Keratinocyte (primary cell): ENCODE measurements around the gene NHERF2. TPM values are rescaled to one million over a fixed set of nuclear protein-coding genes. Genes with fewer than 3 reads are reported as not detected.
A peak's percentile ranks its signal among the peaks of the same experiment; 100 is the strongest.

ENCODE experiments used
- DNase-seq: peaks from one replicate; pipeline ENCODE4 v3.0.0-alpha.2; 2011; ENCODE audit warnings: low read depth, missing footprints, low spot score
- FAIRE-seq: peaks from 2 replicates; lab custom pipeline; 2011; peaks lifted over from hg19 to GRCh38; lab: Jason Lieb, UNC
- H2AFZ ChIP-seq: 2 replicates; pipeline ENCODE4 v1.6.0; 2012; ENCODE audit warnings: low read length, control low read depth, inconsistent platforms; ENCODE audit not compliant: control insufficient read depth
- H3K27ac ChIP-seq: 2 replicates; pipeline ENCODE4 v1.5.1; 2011; ENCODE audit warnings: low read length; ENCODE audit not compliant: control insufficient read depth, insufficient read depth
- H3K27me3 ChIP-seq: 3 replicates; pipeline ENCODE4 v1.6.0; 2011; ENCODE audit warnings: low read length; ENCODE audit not compliant: control insufficient read depth, insufficient read depth; ENCODE audit errors: extremely low read depth
- H3K36me3 ChIP-seq, 2 experiments: 2 replicates in 1 of 2; 3 replicates in 1 of 2; pipeline ENCODE4 v1.5.1; 2011; ENCODE audit warnings: low read length in 2 of 2, mild to moderate bottlenecking in 1 of 2; ENCODE audit not compliant: control insufficient read depth in 2 of 2, insufficient read depth in 2 of 2; ENCODE audit errors: extremely low read depth in 1 of 2
- H3K4me1 ChIP-seq: 3 replicates; pipeline ENCODE4 v1.5.1; 2011; ENCODE audit warnings: low read length; ENCODE audit not compliant: control insufficient read depth, insufficient read depth; ENCODE audit errors: extremely low read depth
- H3K4me2 ChIP-seq: 3 replicates; pipeline ENCODE4 v1.6.0; 2011; ENCODE audit warnings: low read depth, low read length; ENCODE audit not compliant: control insufficient read depth, insufficient read depth; ENCODE audit errors: extremely low read depth
- H3K4me3 ChIP-seq, 3 experiments: fragments of 200-600 bp in 1 of 3; sonication (generic) in 1 of 3; 2 replicates in 2 of 3; 3 replicates in 1 of 3; pipeline ENCODE4 v1.5.1; 2011 to 2016; ENCODE audit warnings: low read length in 3 of 3, mild to moderate bottlenecking in 3 of 3, control low read depth in 2 of 3, inconsistent platforms in 1 of 3, low read depth in 1 of 3, mixed read lengths in 1 of 3, mixed run types in 1 of 3, moderate library complexity in 1 of 3; ENCODE audit not compliant: control insufficient read depth in 2 of 3, insufficient read depth in 2 of 3; ENCODE audit errors: extremely low read depth in 1 of 3
- H3K79me2 ChIP-seq: 2 replicates; pipeline ENCODE4 v1.6.0; 2012; ENCODE audit warnings: low read length; ENCODE audit not compliant: control insufficient read depth, insufficient read depth
- H3K9ac ChIP-seq: 3 replicates; pipeline ENCODE4 v1.6.0; 2011; ENCODE audit warnings: low read length; ENCODE audit not compliant: control insufficient read depth, insufficient read depth; ENCODE audit errors: extremely low read depth
- H3K9me1 ChIP-seq: 3 replicates; pipeline ENCODE4 v1.6.0; 2011; ENCODE audit warnings: low read length; ENCODE audit not compliant: control insufficient read depth, insufficient read depth; ENCODE audit errors: extremely low read depth
- H3K9me3 ChIP-seq: 2 replicates; pipeline ENCODE4 v1.5.1; 2012; ENCODE audit warnings: low read depth, low read length; ENCODE audit not compliant: control insufficient read depth
- H4K20me1 ChIP-seq: 3 replicates; pipeline ENCODE4 v1.6.0; 2011; ENCODE audit warnings: low read length; ENCODE audit not compliant: control insufficient read depth, insufficient read depth; ENCODE audit errors: extremely low read depth
- EZH2 ChIP-seq: IDR thresholded peaks from one replicate; pipeline ENCODE4 v1.6.1; 2012; ENCODE audit warnings: inconsistent platforms, mild to moderate bottlenecking, low read length, moderate library complexity
- dilution Hi-C: fragments of 300-500 bp; cut with MboI; formaldehyde crosslinking; loops from one replicate; pipeline ENCODE4 v1.7.0; 2020; ENCODE audit warnings: low sequenced_read_pairs; ENCODE audit not compliant: extremely low pct_ligation_motif_present
- polyA minus RNA-seq, 3 experiments: library from RNA; depleted of rRNA, polyadenylated mRNA; stranded (reverse); fragments of >200 nt; gene quantifications; 1 replicate in 1 of 3; 2 replicates in 1 of 3; 3 replicates in 1 of 3; pipeline ENCODE4 v1.2.3, GENCODE V29; 2011
- polyA plus RNA-seq, 5 experiments: library from polyadenylated mRNA; depleted of rRNA in 3 of 5; stranded (reverse) in 3 of 5; stranded (forward) in 1 of 5; unstranded in 1 of 5; fragments of >200 nt; gene quantifications; 1 replicate in 1 of 5; 2 replicates in 3 of 5; 3 replicates in 1 of 5; pipeline versions ENCODE4 v1.2.1 to v1.2.3, GENCODE V29; 2011 to 2012; ENCODE audit warnings: missing spikeins in 2 of 5, low read depth in 1 of 5, low replicate concordance in 1 of 5
- TF ChIP-seq, protein P1 (sequence below), 3 experiments: IDR thresholded peaks in 1 of 3; conservative IDR thresholded peaks in 1 of 3; optimal IDR thresholded peaks in 1 of 3; 2 replicates in 2 of 3; 3 replicates in 1 of 3; pipeline versions ENCODE3 to v1.5.1; 2011; ENCODE audit warnings: low read length in 3 of 3, mild to moderate bottlenecking in 3 of 3, moderate library complexity in 2 of 3, control low read depth in 1 of 3, inconsistent platforms in 1 of 3; ENCODE audit not compliant: insufficient read depth in 2 of 3; ENCODE audit errors: extremely low read depth in 1 of 3

NHERF2 gene
- polyA plus RNA-seq (5.9 to 10.1 TPM (median 9.0 TPM) in 3 replicates), polyA minus RNA-seq (3.3 to 14.2 TPM (median 4.8 TPM) in 3 replicates)
- 5.4 TPM for polyA plus RNA-seq (2011; ENCODE audit: low read depth)
- polyA plus RNA-seq (2011; cell fraction: cytosol; rRNA removed): 8.1 and 26.7 TPM in 2 replicates
- 7.5 and 11.2 TPM in 2 replicates for polyA plus RNA-seq (2011; cell fraction: nucleus; rRNA removed)
- polyA plus RNA-seq (2012; ENCODE audit: low replicate concordance): 8.2 and 19.8 TPM in 2 replicates
- 21.1 TPM for polyA minus RNA-seq (2011; cell fraction: cytosol; rRNA and poly(A)+ RNA removed)
- polyA minus RNA-seq (2011; cell fraction: nucleus; rRNA and poly(A)+ RNA removed): 3.4 and 4.9 TPM in 2 replicates

DNA sequence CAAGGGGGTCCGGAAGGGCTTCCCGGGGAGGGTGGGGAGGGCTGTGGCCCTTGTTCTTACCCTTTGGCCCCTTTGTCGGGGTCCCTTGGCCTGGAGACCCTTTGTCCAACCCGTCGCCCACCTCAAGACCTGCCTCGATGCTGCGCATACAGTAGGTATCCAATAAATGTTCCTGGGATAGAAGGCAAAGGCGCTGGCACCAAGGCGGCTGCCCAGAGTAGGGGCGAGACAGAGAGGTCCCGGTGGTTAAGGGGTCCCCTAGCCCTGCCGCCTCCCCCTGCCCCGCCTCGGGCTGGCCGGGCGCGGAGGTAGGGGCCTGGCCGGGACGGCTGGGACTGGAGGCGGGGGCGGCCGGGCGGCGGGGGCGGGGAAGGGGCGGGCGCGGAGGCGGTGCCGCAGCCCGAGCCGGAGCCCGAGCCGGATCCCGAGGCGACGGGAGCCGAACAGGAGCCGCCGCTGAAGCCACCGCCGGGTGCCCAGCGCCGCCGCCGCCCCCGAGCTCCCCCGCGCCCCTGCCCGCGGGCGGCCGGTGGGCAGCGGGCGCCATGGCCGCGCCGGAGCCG, at the start of gene NHERF2:
NHERF2 (plus strand) TSS at position 442 of the 563 bp plus-strand sequence; CDS start at position 546, 104 bp downstream.
- Histone ChIP-seq H3K9me3 (no peaks in the 10 kb centered on the region), H3K36me3 (no peaks in the 10 kb centered on the region), H3K4me2 (peak within 1 kb of the TSS; percentile 76), H3K79me2 (no peaks in the 10 kb centered on the region), H3K27me3 (no peaks in the 10 kb centered on the region), H2AFZ (peak within 1 kb of the TSS; percentile 37), H4K20me1 (no peaks in the 10 kb centered on the region), H3K4me1 (peaks cover 15% of the 10 kb centered on the region), H3K9me1 (no peaks in the 10 kb centered on the region), H3K27ac (no peak within 1 kb of the TSS), H3K9ac (peak within 1 kb of the TSS; percentile 9), H3K4me3 (peak within 1 kb of the TSS; percentile 36 to 59 (median 55))
- DNase-seq: no peak
- FAIRE-seq: no peak
- dilution Hi-C loops: no loop called here
- no peak for TF ChIP-seq EZH2
- TF ChIP-seq, protein P1, sequence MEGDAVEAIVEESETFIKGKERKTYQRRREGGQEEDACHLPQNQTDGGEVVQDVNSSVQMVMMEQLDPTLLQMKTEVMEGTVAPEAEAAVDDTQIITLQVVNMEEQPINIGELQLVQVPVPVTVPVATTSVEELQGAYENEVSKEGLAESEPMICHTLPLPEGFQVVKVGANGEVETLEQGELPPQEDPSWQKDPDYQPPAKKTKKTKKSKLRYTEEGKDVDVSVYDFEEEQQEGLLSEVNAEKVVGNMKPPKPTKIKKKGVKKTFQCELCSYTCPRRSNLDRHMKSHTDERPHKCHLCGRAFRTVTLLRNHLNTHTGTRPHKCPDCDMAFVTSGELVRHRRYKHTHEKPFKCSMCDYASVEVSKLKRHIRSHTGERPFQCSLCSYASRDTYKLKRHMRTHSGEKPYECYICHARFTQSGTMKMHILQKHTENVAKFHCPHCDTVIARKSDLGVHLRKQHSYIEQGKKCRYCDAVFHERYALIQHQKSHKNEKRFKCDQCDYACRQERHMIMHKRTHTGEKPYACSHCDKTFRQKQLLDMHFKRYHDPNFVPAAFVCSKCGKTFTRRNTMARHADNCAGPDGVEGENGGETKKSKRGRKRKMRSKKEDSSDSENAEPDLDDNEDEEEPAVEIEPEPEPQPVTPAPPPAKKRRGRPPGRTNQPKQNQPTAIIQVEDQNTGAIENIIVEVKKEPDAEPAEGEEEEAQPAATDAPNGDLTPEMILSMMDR (optimal IDR thresholded peaks at IDR 0.05 in 1 of 3, IDR thresholded peaks at IDR 0.05 in 1 of 3, conservative IDR thresholded peaks at IDR 0.05 in 1 of 3; ENCODE audit: extremely low read depth in 1 of 3, insufficient read depth in 2 of 3, low read length in 3 of 3): no peak

DNA sequence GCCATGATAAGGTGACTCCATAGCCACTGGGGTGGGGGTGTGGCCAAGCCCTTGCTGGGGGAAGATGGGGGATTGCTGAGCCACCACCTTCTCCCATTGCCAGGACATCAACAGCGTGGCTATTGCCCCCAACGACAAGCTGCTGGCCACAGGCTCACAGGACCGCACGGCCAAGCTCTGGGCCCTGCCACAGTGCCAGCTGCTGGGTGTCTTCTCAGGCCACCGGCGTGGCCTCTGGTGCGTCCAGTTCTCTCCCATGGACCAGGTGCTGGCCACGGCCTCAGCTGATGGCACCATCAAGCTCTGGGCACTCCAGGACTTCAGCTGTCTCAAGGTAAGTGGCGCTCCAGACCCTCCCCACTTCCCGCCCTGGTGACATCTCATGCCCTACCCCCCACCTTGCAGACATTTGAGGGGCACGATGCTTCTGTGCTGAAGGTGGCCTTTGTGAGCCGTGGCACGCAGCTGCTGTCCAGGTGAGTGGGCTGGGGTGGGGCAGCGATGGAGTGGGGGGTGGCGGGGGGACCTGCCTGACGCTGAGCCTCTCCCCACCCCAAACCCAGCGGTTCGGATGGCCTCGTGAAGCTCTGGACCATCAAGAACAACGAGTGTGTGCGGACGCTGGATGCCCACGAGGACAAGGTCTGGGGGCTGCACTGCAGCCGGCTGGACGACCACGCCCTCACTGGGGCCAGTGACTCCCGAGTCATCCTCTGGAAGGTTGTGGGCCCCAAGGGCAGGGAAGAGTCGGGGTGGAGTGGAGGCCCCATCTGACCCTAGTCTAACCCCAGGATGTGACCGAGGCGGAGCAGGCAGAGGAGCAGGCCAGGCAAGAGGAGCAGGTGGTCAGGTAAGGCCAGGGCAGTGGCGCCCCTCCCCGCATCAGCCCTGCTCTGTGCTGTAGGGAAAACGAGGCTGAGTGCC, 49.5 kb upstream of the NHERF2 start:
- Histone ChIP-seq H3K4me2 (no peak overlapping the region), H2AFZ (no peak overlapping the region), H3K36me3 (peaks cover 14 to 23% of the 10 kb centered on the region in 2 experiments), H4K20me1 (no peaks in the 10 kb centered on the region), H3K9me1 (no peaks in the 10 kb centered on the region), H3K4me1 (peaks cover 34% of the 10 kb centered on the region), H3K9ac (no peak overlapping the region), H3K79me2 (peaks cover 25% of the 10 kb centered on the region), H3K9me3 (no peaks in the 10 kb centered on the region), H3K4me3 (no peak overlapping the region), H3K27me3 (peaks cover 19% of the 10 kb centered on the region), H3K27ac (no peak overlapping the region)
- FAIRE-seq (no peak), DNase-seq (no peak)
- dilution Hi-C loops: no loop called here
- TF ChIP-seq, protein P1 (optimal IDR thresholded peaks at IDR 0.05 in 1 of 3, IDR thresholded peaks at IDR 0.05 in 1 of 3, conservative IDR thresholded peaks at IDR 0.05 in 1 of 3; ENCODE audit: extremely low read depth in 1 of 3, insufficient read depth in 2 of 3, low read length in 3 of 3): no peak
- no peak for TF ChIP-seq EZH2
